ENCODE results near the gene MICB. TPM values are rescaled to one million over a fixed set of nuclear protein-coding genes. Genes with fewer than 3 reads are reported as not detected.

Gene MICB
- total RNA-seq (2022; extraction: Qiagen RNA extraction): 6.1 to 7.7 TPM (median 7.3 TPM) in 5 replicates

GRCh38 chr6:31497531-31498476, at the start of gene MICB:
Gene MICB (plus strand): TSS chr6:31498145. CDS start chr6:31498194, 49 bp downstream.

GRCh38 chr6:31528821-31529328, 30.9 kb downstream of the MICB start, which contains the start of gene MCCD1:
Gene MCCD1 (plus strand): TSS chr6:31528962. CDS start chr6:31529015, 53 bp downstream.

GRCh38 chr6:31541658-31542521, 43.9 kb downstream of the MICB start, which contains the start of gene DDX39B:
Gene DDX39B (minus strand): TSS chr6:31542003. CDS start chr6:31540532, 1,471 bp downstream.

DNA sequence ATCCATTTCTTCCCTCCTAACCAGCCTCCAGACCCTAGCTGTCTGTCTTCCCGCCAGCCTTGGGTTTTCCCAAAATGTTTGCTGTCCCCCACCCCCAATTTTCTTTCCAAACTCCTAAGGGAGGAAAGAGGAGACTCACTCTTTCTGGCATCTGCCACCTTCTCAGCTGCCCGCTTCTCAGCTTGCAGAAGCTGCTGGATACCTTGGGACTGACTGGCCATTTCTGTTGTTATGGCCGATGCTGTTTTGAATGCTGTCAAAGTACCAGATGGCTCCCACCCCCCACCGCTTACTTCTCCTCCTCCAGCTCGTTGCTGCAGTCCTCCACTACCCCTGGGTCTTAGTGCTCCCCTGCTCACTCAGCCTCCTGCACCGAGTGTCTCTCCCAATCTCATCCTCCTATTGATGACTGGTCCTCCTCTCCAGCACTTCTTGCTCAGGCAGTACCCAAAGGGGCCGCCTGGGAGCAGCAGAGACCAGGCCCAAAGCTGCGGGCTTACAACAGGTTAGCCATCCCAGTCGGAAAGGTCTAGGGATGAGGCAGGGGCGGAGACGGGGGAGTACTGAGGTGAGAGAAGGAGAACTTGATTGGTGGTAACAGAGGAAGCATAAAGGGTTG, 48.5 kb downstream of the MICB start, which contains the start of gene ATP6V1G2:
ATP6V1G2 (minus strand) TSS at position 270 of the 619 bp plus-strand sequence; CDS start at position 221, 49 bp downstream.

GRCh38 chr6:31546958-31547726, 49.2 kb downstream of the MICB start, which contains the start of gene NFKBIL1:
Gene NFKBIL1 (plus strand): TSS chr6:31547608. CDS start chr6:31547695, 87 bp downstream.

Other genes with a start within 250 kb of the MICB start
- 46.3 to 55.2 TPM (median 49.3 TPM) in 5 replicates for gene HLA-C, start 226.1 kb upstream of the MICB start, total RNA-seq (2022; extraction: Qiagen RNA extraction)
- 24.9 to 35.0 TPM (median 28.2 TPM) in 5 replicates for gene HLA-B, start 141.0 kb upstream of the MICB start, total RNA-seq (2022; extraction: Qiagen RNA extraction)
- gene MICA, start 94.5 kb upstream of the MICB start, total RNA-seq (2022; extraction: Qiagen RNA extraction): 27.8 to 29.9 TPM (median 29.8 TPM) in 5 replicates
- not detected in 5 replicates for gene MCCD1, start 30.8 kb downstream of the MICB start, total RNA-seq (2022; extraction: Qiagen RNA extraction)
- gene DDX39B, start 43.9 kb downstream of the MICB start, total RNA-seq (2022; extraction: Qiagen RNA extraction): 331 to 435 TPM (median 353 TPM) in 5 replicates
- gene ATP6V1G2, start 48.5 kb downstream of the MICB start, total RNA-seq (2022; extraction: Qiagen RNA extraction): 0.46 to 0.93 TPM (median 0.67 TPM) in 5 replicates
- gene NFKBIL1, start 49.5 kb downstream of the MICB start, total RNA-seq (2022; extraction: Qiagen RNA extraction): 9.7 to 12.5 TPM (median 11.6 TPM) in 5 replicates
- 0.07 to 0.31 TPM (median 0.13 TPM) in 3 of 5 replicates, not detected in the others for gene LTA, start 74.1 kb downstream of the MICB start, total RNA-seq (2022; extraction: Qiagen RNA extraction)
- 0.08 to 0.12 TPM in 2 of 5 replicates, not detected in the others for gene TNF, start 77.4 kb downstream of the MICB start, total RNA-seq (2022; extraction: Qiagen RNA extraction)
- gene LTB, start 84.3 kb downstream of the MICB start, total RNA-seq (2022; extraction: Qiagen RNA extraction): 0.29 to 0.47 TPM (median 0.38 TPM) in 5 replicates
- 0.37 TPM in 1 of 5 replicates, not detected in the others for gene LST1, start 88.1 kb downstream of the MICB start, total RNA-seq (2022; extraction: Qiagen RNA extraction)
- not detected in 5 replicates for gene NCR3, start 94.9 kb downstream of the MICB start, total RNA-seq (2022; extraction: Qiagen RNA extraction)
- not detected in 5 replicates for gene AIF1, start 117.1 kb downstream of the MICB start, total RNA-seq (2022; extraction: Qiagen RNA extraction)
- 76.6 to 89.9 TPM (median 84.4 TPM) in 5 replicates for gene PRRC2A, start 122.6 kb downstream of the MICB start, total RNA-seq (2022; extraction: Qiagen RNA extraction)
- 129 to 143 TPM (median 133 TPM) in 5 replicates for gene BAG6, start 154.5 kb downstream of the MICB start, total RNA-seq (2022; extraction: Qiagen RNA extraction)
- gene APOM, start 157.7 kb downstream of the MICB start, total RNA-seq (2022; extraction: Qiagen RNA extraction): 2.9 to 3.8 TPM (median 3.4 TPM) in 5 replicates
- gene C6orf47, start 162.6 kb downstream of the MICB start, total RNA-seq (2022; extraction: Qiagen RNA extraction): 10.1 to 14.9 TPM (median 12.4 TPM) in 5 replicates
- 9.3 to 11.4 TPM (median 11.1 TPM) in 5 replicates for gene GPANK1, start 166.9 kb downstream of the MICB start, total RNA-seq (2022; extraction: Qiagen RNA extraction)
- 154 to 183 TPM (median 177 TPM) in 5 replicates for gene CSNK2B, start 167.9 kb downstream of the MICB start, total RNA-seq (2022; extraction: Qiagen RNA extraction)
- gene LY6G5B, start 171.8 kb downstream of the MICB start, total RNA-seq (2022; extraction: Qiagen RNA extraction): 3.4 to 4.7 TPM (median 3.9 TPM) in 5 replicates
- gene LY6G5C, start 182.9 kb downstream of the MICB start, total RNA-seq (2022; extraction: Qiagen RNA extraction): 0.75 to 2.1 TPM (median 1.5 TPM) in 5 replicates
- gene ABHD16A, start 205.2 kb downstream of the MICB start, total RNA-seq (2022; extraction: Qiagen RNA extraction): 15.0 to 19.1 TPM (median 17.0 TPM) in 5 replicates
- not detected in 5 replicates for gene LY6G6F, start 208.7 kb downstream of the MICB start, total RNA-seq (2022; extraction: Qiagen RNA extraction)
- gene LY6G6D, start 217.2 kb downstream of the MICB start, total RNA-seq (2022; extraction: Qiagen RNA extraction): not detected in 5 replicates
- gene LY6G6C, start 223.6 kb downstream of the MICB start, total RNA-seq (2022; extraction: Qiagen RNA extraction): 0.13 to 0.18 TPM in 2 of 5 replicates, not detected in the others
- gene MPIG6B, start 225.2 kb downstream of the MICB start, total RNA-seq (2022; extraction: Qiagen RNA extraction): not detected in 5 replicates
- gene DDAH2, start 231.2 kb downstream of the MICB start, total RNA-seq (2022; extraction: Qiagen RNA extraction): 25.9 to 32.1 TPM (median 29.2 TPM) in 5 replicates
- gene CLIC1, start 238.4 kb downstream of the MICB start, total RNA-seq (2022; extraction: Qiagen RNA extraction): 475 to 491 TPM (median 481 TPM) in 5 replicates
- 10.7 to 15.7 TPM (median 13.4 TPM) in 5 replicates for gene MSH5, start 241.9 kb downstream of the MICB start, total RNA-seq (2022; extraction: Qiagen RNA extraction)

Measured in A549 treated with Hydrocortisone at 1 μM for 4 hours (cell line).